ENCODE results near the gene ZSCAN31. TPM values are rescaled to one million over a fixed set of nuclear protein-coding genes. Genes with fewer than 3 reads are reported as not detected.
A peak's percentile ranks its signal among the peaks of the same experiment; 100 is the strongest.

The ZSCAN31 gene
- polyA plus RNA-seq, 2 of the 4 experiments (the other 2 are of a cell fraction) = 3.0 to 4.8 TPM

- ATAC-seq = no peak
- no peak for FAIRE-seq
- Histone ChIP-seq H3K9me3 (no peaks in the 10 kb centered on the region), H3K27ac (peak overlapping the region; percentile 56 to 87; a peak in 4 of 6 replicates), H3K4me1 (peaks cover 19% of the 10 kb centered on the region), H3K4me3 (no peak overlapping the region), H3K4me2 (no peak overlapping the region)
- peak; percentile 56; the same call in 1 of the 2 replicates for TF ChIP-seq NFE2L2 (conservative IDR thresholded peaks at IDR 0.05; ENCODE audit: low read length)
- peak; percentile 55 for TF ChIP-seq MAFK (IDR thresholded peaks at IDR 0.05; ENCODE audit: partially characterized antibody)
- TF ChIP-seq BCL3 (IDR thresholded peaks at IDR 0.05) = no peak
- POLR2A ChIA-PET = no interaction called here
- CTCF ChIA-PET = interaction anchor here (1.4 to 3.3 kb wide), 9 partner anchors 8 to 225 kb away, joined by 3 to 17 read pairs (median 10); partner anchors contain the start of gene ZKSCAN8
- WGBS (ENCODE audit: missing lambda C conversion rate) = 83% methylated on average over 6 of the region's 6 CpGs
- DNase-seq (ENCODE audit: low read depth in 1 of 2, low spot score in 1 of 2) = no peak
Observed at GRCh38 chr6:28357036-28357435, 21.1 kb upstream of the ZSCAN31 start.

- peak overlapping the region; percentile 73 for H3K4me2 ChIP-seq
- CTCF ChIA-PET = interaction anchor here (0.9 to 3.3 kb wide), 32 partner anchors 9 to 838 kb away, joined by 3 to 17 read pairs (median 4); partner anchors contain the start of genes ZKSCAN8, ZSCAN26 and ZSCAN31
Observed at GRCh38 chr6:28356666-28357020, 20.7 kb upstream of the ZSCAN31 start.

More at GRCh38 chr6:28356666-28357020, 20.7 kb upstream of the ZSCAN31 start:
- Histone ChIP-seq H3K4me1 (peaks cover 19% of the 10 kb centered on the region), H3K27ac (peak overlapping the region; percentile 56 to 87; a peak in 4 of 6 replicates), H3K9me3 (no peaks in the 10 kb centered on the region), H3K4me3 (no peak overlapping the region)
- no peak for DNase-seq (ENCODE audit: low read depth in 1 of 2, low spot score in 1 of 2)
- no peak for ATAC-seq
- TF ChIP-seq HDAC2 (IDR thresholded peaks at IDR 0.05) = no peak
- no peak for TF ChIP-seq HES2 (IDR thresholded peaks at IDR 0.05)
- no peak for TF ChIP-seq CHD2 (IDR thresholded peaks at IDR 0.05; ENCODE audit: low read length, partially characterized antibody)
- TF ChIP-seq RFX5 (IDR thresholded peaks at IDR 0.05) = no peak
- no peak for TF ChIP-seq REST (IDR thresholded peaks at IDR 0.05)
- no peak for TF ChIP-seq HEYL (CRISPR knock-in tag; IDR thresholded peaks at IDR 0.05)
- TF ChIP-seq USF2 (IDR thresholded peaks at IDR 0.05) = no peak
- TF ChIP-seq BHLHE40 (IDR thresholded peaks at IDR 0.05; ENCODE audit: low read depth, low read length) = no peak
- no peak for TF ChIP-seq ZSCAN20 (CRISPR knock-in tag; IDR thresholded peaks at IDR 0.05)
- no peak for TF ChIP-seq NFE2L2 (conservative IDR thresholded peaks at IDR 0.05; ENCODE audit: low read length)
- no peak for TF ChIP-seq GATA3 (IDR thresholded peaks at IDR 0.05; ENCODE audit: borderline replicate concordance)
- TF ChIP-seq RCOR1 (IDR thresholded peaks at IDR 0.05; ENCODE audit: low read depth, low read length) = no peak
- TF ChIP-seq BCL3 (IDR thresholded peaks at IDR 0.05) = no peak
- TF ChIP-seq E2F6 (IDR thresholded peaks at IDR 0.05; ENCODE audit: borderline replicate concordance, low read depth) = no peak
- no peak for TF ChIP-seq CTCF (IDR thresholded peaks at IDR 0.05)
- no peak for TF ChIP-seq RAD21 (conservative IDR thresholded peaks at IDR 0.05 in 1 of 2, IDR thresholded peaks at IDR 0.05 in 1 of 2)
- TF ChIP-seq POLR2AphosphoS2 (conservative IDR thresholded peaks at IDR 0.05; ENCODE audit: low read length) = no peak
- TF ChIP-seq ELK1 (IDR thresholded peaks at IDR 0.05; ENCODE audit: low read depth, low read length) = no peak
- TF ChIP-seq POLR2A (IDR thresholded peaks at IDR 0.05; ENCODE audit: low read length) = no peak
- no peak for FAIRE-seq
- WGBS (ENCODE audit: missing lambda C conversion rate) = 74% methylated on average over 7 of the region's 7 CpGs
- POLR2A ChIA-PET = interaction anchor here (1.0 to 1.9 kb wide), 3 partner anchors 21 to 104 kb away, joined by 4 to 12 read pairs (median 6); partner anchors contain the start of genes PGBD1, ZKSCAN4 and ZSCAN31
